GM18951 (cell line): ENCODE data around the gene PAQR7.
A peak's percentile ranks its signal among the peaks of the same experiment; 100 is the strongest.

Source experiments
- POLR2A ChIP-seq: IDR thresholded peaks from 4 replicates; pipeline ENCODE4 v1.6.1; 2011; ENCODE audit warnings: mild to moderate bottlenecking; ENCODE audit not compliant: insufficient read length, insufficient read depth; ENCODE audit errors: extremely low read depth
- in situ Hi-C: fragments of 300-500 bp; cut with MboI; formaldehyde crosslinking; loops from one replicate; pipeline ENCODE4 v1.12.0; 2022; ENCODE audit warnings: low sequenced_read_pairs, mixed read lengths, inconsistent platforms; ENCODE audit not compliant: unreplicated experiment

PAQR7 gene

GRCh38 chr1:25819491-25820246 lies 55.8 kb downstream of the PAQR7 start, which contains the start of gene MTFR1L:
TSS of gene MTFR1L (plus strand) at chr1:25819954. CDS start at chr1:25823105, 3,151 bp downstream.
- peak; percentile 85 for TF ChIP-seq POLR2A
- in situ Hi-C loops: no loop called here

GRCh38 chr1:25818569-25818968 lies 56.9 kb downstream of the PAQR7 start:
- in situ Hi-C loops: no loop called here
- no peak for TF ChIP-seq POLR2A

DNA sequence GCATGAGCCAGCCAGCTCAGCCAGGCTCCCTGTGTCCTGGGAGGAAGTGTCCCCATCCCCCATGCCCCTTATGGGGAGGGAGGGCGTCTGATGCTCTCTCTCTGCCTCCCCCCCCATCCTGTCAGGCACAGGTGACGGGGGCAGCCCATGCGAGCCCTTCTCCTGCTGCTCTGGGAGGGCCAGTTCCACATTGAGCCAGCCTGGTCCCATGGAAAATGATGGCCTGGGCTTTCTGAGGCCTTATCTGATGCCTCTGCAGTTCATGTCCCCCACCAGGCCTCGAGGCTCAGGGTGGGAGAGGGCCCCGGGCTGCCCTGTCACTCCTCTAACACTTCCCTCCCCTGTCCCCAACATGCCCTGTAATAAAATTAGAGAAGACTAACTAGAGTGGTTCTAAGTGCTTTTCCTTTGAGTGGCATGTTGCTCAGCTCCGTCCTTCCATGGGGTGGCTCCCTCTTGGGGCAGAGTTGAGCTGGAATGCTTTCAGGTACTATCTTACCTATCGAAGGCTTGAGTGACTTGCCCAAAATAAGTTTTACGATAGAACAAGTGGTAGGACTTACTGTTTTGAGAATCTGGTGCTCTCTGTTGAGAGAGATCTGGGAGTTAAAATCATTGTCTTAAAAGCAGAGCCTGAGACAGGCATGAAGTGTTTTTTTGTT lies 57.5 kb downstream of the PAQR7 start:
- TF ChIP-seq POLR2A: no peak
- in situ Hi-C loops: no loop called here

GRCh38 chr1:25816112-25816718 lies 59.3 kb downstream of the PAQR7 start:
- no peak for TF ChIP-seq POLR2A
- in situ Hi-C loops: no loop called here

GRCh38 chr1:25815208-25816111 lies 60.0 kb downstream of the PAQR7 start:
- in situ Hi-C loops: no loop called here
- TF ChIP-seq POLR2A: no peak

DNA sequence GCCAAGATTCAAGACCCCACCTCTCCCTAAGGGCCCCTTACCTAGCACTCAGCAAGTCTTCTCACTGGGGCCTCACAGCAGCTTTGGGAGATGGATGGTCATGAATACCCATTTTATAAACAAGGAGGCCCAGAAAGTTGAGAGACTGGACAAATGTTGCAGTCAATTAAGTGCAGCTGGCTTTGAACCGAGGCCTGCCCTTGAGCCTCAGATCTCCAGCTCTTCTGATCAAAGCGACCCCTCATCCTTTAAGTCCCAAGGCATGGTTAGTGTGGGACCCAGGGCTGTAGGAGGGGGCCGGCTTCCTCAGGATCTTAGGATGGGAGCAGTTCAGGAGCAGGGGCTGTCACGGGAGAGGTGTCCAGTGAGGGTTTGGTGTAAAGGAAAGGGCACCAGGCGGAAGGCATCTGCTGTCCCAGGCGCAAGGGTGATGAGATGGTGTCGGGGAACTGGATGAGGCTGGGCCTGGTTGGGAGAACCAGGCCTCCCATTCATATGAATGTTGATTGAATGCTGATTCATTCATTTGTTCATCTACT lies 60.9 kb downstream of the PAQR7 start:
- TF ChIP-seq POLR2A: no peak
- in situ Hi-C loops: no loop called here

- in situ Hi-C loops: no loop called here
- TF ChIP-seq POLR2A: no peak
These were observed 61.6 kb downstream of the PAQR7 start for GRCh38 chr1:25813734-25814471.

DNA sequence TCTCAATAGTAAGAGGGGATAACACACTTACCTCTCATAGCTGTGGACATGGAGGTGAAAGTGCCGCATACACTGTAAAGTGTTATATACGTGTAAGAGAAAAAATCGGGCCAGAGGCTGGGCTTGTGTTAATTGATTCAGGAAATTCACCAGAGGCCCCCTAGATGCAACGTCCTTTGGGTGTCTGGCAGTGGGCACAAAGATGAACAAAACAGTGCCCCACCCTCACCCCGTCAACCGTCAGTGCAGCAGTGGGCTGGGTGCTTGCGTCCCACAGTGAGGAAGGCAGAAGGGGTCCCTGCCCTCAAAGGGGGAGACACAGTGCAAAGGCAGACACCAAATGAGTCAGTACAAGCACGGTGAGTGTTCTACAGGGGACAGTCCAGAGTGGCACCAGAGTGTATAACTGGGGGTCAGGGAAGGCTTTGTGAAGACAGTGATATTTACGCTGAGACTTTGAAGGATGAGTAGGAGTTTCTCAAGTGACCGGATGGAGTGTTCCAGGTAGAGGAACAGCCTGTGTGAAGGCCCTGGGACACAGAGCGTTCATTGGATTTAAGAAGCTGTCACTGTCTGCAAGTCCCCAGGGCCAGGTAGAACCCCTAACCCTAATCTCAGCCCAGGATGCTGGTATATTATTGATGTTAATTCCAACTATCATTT lies 62.3 kb downstream of the PAQR7 start:
- in situ Hi-C loops: no loop called here
- no peak for TF ChIP-seq POLR2A
